ENCODE data around the gene HTR1E. TPM values are rescaled to one million over a fixed set of nuclear protein-coding genes. Genes with fewer than 3 reads are reported as not detected.

Gene HTR1E
- polyA plus RNA-seq, 6 donors from 2014 or later, result not detected

Other genes starting within 250 kb of the HTR1E start
- not detected for gene CGA, start 157.6 kb downstream of the HTR1E start, polyA plus RNA-seq (ENCODE audit: low read depth in 6 of 6)
- gene ZNF292, start 218.0 kb downstream of the HTR1E start, polyA plus RNA-seq (ENCODE audit: low read depth in 6 of 6), result 10 to 100 TPM; 19.4 to 48.9 (median 38.4) TPM

All from naive B cell (primary cell).